SH-SY5Y (cell line): Measurements from ENCODE around the gene KISS1.

Source experiments
- GATA2 ChIP-seq: IDR thresholded peaks from 2 replicates; pipeline ENCODE4 v1.6.1; 2011; ENCODE audit warnings: mild to moderate bottlenecking, low read depth, low read length
- GATA3 ChIP-seq: IDR thresholded peaks from 2 replicates; pipeline ENCODE4 v1.6.1; 2011; ENCODE audit warnings: low read depth, mild to moderate bottlenecking, low read length, moderate library complexity

Gene KISS1

GRCh38 chr1:204205486-204205885 is 9.2 kb upstream of the KISS1 start:
- TF ChIP-seq GATA2 = no peak
- TF ChIP-seq GATA3 = no peak

- TF ChIP-seq GATA2 (no peak), GATA3 (no peak)
Observed at GRCh38 chr1:204204944-204205343, 8.7 kb upstream of the KISS1 start.

GRCh38 chr1:204203206-204203767 is 7.0 kb upstream of the KISS1 start:
- TF ChIP-seq GATA2 (no peak), GATA3 (no peak)

- TF ChIP-seq GATA3 (no peak), GATA2 (no peak)
Observed at GRCh38 chr1:204202481-204202880, 6.2 kb upstream of the KISS1 start.

GRCh38 chr1:204201348-204202040 is 5.2 kb upstream of the KISS1 start:
- TF ChIP-seq GATA3 = no peak
- no peak for TF ChIP-seq GATA2

GRCh38 chr1:204199579-204199978 is 3.3 kb upstream of the KISS1 start:
- no peak for TF ChIP-seq GATA2
- no peak for TF ChIP-seq GATA3

GRCh38 chr1:204198348-204199340 is 2.4 kb upstream of the KISS1 start:
- TF ChIP-seq GATA2 (no peak), GATA3 (no peak)

GRCh38 chr1:204197068-204197467 is 777 bp upstream of the KISS1 start:
- TF ChIP-seq GATA3 (no peak), GATA2 (no peak)

GRCh38 chr1:204194771-204195170 is 1.5 kb downstream of the KISS1 start:
- no peak for TF ChIP-seq GATA3
- TF ChIP-seq GATA2 = no peak

- no peak for TF ChIP-seq GATA2
Observed at GRCh38 chr1:204194080-204194479, 2.2 kb downstream of the KISS1 start.

GRCh38 chr1:204192589-204193352 is 3.5 kb downstream of the KISS1 start:
- TF ChIP-seq GATA3 (no peak), GATA2 (no peak)

GRCh38 chr1:204192046-204192445 is 4.2 kb downstream of the KISS1 start:
- TF ChIP-seq GATA2 (no peak), GATA3 (no peak)

GRCh38 chr1:204191456-204191855 is 4.8 kb downstream of the KISS1 start:
- TF ChIP-seq GATA2 (no peak), GATA3 (no peak)

- no peak for TF ChIP-seq GATA3
- TF ChIP-seq GATA2 = no peak
Observed at GRCh38 chr1:204190212-204191211, 5.8 kb downstream of the KISS1 start.
